Brain microvascular endothelial cell (primary cell): ENCODE measurements around the gene BBIP1.
A peak's percentile ranks its signal among the peaks of the same experiment; 100 is the strongest.

Source experiments
- DNase-seq: peaks from one replicate; pipeline ENCODE4 v3.0.0-alpha.2; 2020
- H3K27ac ChIP-seq: fragments of 250-450 bp; sonication (Bioruptor Pico); 2 replicates; pipeline ENCODE4 v1.5.1; 2020; ENCODE audit warnings: mild to moderate bottlenecking, moderate library complexity
- H3K27me3 ChIP-seq: fragments of 250-450 bp; sonication (Bioruptor Pico); replicated peaks from 2 replicates; pipeline ENCODE4 v1.5.1; 2020; ENCODE audit warnings: mild to moderate bottlenecking
- H3K36me3 ChIP-seq: fragments of 250-450 bp; sonication (Bioruptor Pico); replicated peaks from 2 replicates; pipeline ENCODE4 v1.5.1; 2020; ENCODE audit warnings: mild to moderate bottlenecking
- H3K4me3 ChIP-seq: 2 replicates; pipeline ENCODE4 v1.5.1; 2011; ENCODE audit warnings: low read depth, mild to moderate bottlenecking, control low read depth, low read length, moderate library complexity
- in situ Hi-C: cut with HindIII; loops from 2 replicates; pipeline ENCODE4 v1.10.0; 2017; ENCODE audit warnings: low sequenced_read_pairs, low pct_ligation_motif_present
- TF ChIP-seq, protein P1 (sequence below): IDR thresholded peaks from 2 replicates; pipeline ENCODE4 v1.5.1; 2011; ENCODE audit warnings: low read depth, mild to moderate bottlenecking, moderate library complexity, low read length, control low read depth, inconsistent platforms; ENCODE audit errors: missing control alignments

BBIP1 gene

DNA sequence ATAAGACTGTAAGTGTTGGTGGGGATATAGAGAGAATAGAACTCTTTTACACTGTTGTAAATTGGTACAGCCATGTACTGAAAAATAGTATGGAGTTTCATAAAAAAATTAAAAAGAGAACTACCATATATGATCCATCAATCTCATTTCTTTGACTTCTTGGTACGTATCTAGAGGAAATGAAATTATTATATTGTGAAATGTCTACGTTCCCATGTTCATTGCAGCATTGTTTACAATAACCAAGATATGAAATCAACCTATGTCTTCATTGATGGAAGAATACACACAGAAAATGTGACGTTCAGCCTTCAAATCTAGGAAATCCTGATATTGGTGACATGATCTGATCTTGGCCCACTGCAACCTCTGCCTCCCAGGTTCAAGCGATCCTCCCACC lies 32.4 kb upstream of the BBIP1 start:
- DNase-seq = no peak
- Histone ChIP-seq H3K4me3 (no peak overlapping the region), H3K27ac (no peak overlapping the region), H3K36me3 (no peaks in the 10 kb centered on the region), H3K27me3 (no peaks in the 10 kb centered on the region)
- in situ Hi-C loops = no loop called here
- TF ChIP-seq, protein P1, sequence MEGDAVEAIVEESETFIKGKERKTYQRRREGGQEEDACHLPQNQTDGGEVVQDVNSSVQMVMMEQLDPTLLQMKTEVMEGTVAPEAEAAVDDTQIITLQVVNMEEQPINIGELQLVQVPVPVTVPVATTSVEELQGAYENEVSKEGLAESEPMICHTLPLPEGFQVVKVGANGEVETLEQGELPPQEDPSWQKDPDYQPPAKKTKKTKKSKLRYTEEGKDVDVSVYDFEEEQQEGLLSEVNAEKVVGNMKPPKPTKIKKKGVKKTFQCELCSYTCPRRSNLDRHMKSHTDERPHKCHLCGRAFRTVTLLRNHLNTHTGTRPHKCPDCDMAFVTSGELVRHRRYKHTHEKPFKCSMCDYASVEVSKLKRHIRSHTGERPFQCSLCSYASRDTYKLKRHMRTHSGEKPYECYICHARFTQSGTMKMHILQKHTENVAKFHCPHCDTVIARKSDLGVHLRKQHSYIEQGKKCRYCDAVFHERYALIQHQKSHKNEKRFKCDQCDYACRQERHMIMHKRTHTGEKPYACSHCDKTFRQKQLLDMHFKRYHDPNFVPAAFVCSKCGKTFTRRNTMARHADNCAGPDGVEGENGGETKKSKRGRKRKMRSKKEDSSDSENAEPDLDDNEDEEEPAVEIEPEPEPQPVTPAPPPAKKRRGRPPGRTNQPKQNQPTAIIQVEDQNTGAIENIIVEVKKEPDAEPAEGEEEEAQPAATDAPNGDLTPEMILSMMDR = no peak

DNA sequence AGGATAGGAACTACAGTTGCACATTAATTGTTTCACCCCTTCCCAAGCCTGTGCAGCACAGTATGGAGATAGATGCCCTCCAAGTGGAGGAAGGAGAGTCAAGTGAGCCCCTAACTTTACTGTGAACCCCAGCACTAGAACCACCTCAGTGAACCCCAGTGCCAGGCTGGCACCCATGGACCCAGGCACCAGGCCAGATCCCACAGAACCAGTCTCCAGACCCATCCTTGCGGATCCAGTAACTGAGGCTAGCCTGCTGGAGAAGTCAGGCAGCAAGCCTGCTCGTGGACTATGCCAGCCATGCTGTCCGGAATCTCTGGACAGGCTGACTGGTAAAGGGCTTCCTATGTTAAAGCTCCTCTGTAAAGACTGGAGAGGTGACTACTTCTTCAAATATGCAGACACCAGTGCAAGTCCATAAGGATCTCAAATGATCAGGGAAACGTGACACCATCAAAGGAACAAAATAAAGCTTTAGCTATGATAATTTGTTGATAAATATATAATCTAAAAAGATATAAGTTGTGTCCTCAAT lies 28.1 kb upstream of the BBIP1 start:
- Histone ChIP-seq H3K27me3 (no peaks in the 10 kb centered on the region), H3K4me3 (no peak overlapping the region), H3K36me3 (no peaks in the 10 kb centered on the region), H3K27ac (no peak overlapping the region)
- DNase-seq = peak; percentile 34
- TF ChIP-seq, protein P1 = no peak
- in situ Hi-C loops = no loop called here

DNA sequence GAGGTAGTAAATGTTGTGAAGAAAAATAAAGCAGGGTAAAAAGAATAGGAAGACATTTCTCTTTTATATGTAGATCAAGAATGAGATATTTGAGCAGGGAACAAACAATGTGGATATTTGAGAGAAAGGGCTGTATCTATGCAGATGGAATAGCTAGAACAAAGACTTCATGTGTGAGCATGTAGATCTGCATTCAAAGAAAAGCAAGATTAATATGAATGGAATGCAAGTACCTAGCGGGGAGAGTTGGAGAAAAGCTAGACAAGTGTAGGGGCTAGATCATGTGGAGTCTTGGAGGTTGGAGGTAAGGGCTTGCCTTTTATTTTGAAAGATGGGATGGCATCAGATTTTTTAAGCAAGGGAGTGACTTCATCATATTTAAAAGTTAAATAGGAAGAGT lies 27.5 kb upstream of the BBIP1 start:
- no peaks in the 10 kb centered on the region for H3K36me3 ChIP-seq
- H3K27ac ChIP-seq = no peak overlapping the region
- H3K4me3 ChIP-seq = no peak overlapping the region
- TF ChIP-seq, protein P1 = no peak
- H3K27me3 ChIP-seq = no peaks in the 10 kb centered on the region
- no peak for DNase-seq
- in situ Hi-C loops = no loop called here

DNA sequence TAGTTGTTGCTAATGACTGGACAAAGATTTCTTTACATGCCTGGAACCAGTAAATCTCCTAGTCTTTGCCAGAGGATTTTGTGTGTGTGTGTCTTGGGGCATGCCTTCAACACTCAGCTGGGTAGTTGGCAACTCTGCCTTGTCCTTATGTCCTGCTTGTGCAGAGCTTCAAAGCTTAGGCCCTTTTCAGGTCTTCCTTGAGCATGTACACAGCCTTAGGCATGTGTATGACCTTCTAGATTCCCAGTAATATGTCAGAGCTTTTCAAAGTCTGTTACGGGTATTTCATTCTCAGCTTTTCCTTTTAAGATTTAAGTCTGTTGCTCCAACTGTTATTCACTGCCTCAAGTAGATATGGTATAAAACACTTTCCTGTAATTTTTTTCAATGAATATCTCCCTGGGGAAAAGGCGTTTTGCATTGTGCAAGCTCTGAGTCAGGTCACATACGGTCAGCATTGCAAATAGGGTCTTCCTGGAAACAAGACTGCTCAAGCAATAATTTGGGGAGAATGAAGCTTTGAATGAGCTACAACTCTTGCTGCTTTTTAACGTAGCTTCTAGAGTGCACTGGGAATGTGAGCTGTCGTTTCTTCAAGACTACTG lies 25.9 kb upstream of the BBIP1 start:
- in situ Hi-C loops = no loop called here
- no peak overlapping the region for H3K27ac ChIP-seq
- H3K4me3 ChIP-seq = no peak overlapping the region
- DNase-seq = peak; percentile 28
- H3K36me3 ChIP-seq = no peaks in the 10 kb centered on the region
- no peaks in the 10 kb centered on the region for H3K27me3 ChIP-seq
- TF ChIP-seq, protein P1 = no peak

DNA sequence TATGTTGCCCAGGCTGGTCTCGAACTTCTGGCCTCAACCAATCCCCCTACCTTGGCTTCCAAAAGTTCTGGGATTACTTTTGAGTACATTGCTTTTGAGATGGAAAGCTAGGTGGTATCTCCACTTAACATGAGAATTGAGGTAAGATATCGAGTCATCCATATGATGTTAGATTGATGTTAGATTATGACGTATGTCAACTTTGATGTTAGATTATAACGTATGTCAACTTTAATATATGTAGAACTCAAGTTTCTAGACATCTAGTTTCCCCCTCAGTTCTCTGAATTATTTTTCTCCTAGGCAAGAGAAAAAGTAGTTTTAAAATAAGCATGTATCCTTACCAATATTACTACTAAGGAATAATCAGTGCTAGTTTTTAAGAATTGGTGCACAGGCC lies 20.4 kb upstream of the BBIP1 start:
- Histone ChIP-seq H3K27ac (no peak overlapping the region), H3K36me3 (no peaks in the 10 kb centered on the region), H3K4me3 (no peak overlapping the region), H3K27me3 (no peaks in the 10 kb centered on the region)
- TF ChIP-seq, protein P1 = no peak
- no peak for DNase-seq
- in situ Hi-C loops = no loop called here

DNA sequence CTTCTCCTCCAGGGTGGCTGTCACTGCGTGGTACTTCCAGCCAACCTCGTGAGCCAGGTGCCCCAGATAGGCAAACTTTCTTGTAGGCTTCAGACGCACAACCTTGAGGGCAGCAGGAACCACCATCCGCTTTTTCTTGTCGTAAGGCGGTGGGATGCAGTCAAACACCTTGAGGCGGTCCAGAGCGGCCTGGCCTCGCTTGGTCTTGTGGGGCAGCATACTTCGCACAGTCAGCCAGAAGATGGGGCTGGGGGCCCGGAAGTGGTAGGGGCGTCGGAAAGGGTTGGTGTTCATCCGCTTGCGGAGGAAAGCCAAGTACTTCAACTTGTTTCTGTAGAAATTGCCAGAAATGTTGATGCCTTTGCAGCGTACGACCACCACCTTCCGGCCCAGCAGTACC lies 17.8 kb upstream of the BBIP1 start:
- no peak for DNase-seq
- Histone ChIP-seq H3K36me3 (no peaks in the 10 kb centered on the region), H3K27me3 (no peaks in the 10 kb centered on the region), H3K4me3 (no peak overlapping the region), H3K27ac (no peak overlapping the region)
- in situ Hi-C loops = no loop called here
- TF ChIP-seq, protein P1 = no peak
